GM19099 (cell line): ENCODE measurements around the gene LHX8.

ENCODE experiments used
- POLR2A ChIP-seq: IDR thresholded peaks from 3 replicates; pipeline ENCODE4 v1.6.1; 2011; ENCODE audit warnings: low read depth; ENCODE audit not compliant: insufficient read length; ENCODE audit errors: extremely low read depth

Gene LHX8

DNA sequence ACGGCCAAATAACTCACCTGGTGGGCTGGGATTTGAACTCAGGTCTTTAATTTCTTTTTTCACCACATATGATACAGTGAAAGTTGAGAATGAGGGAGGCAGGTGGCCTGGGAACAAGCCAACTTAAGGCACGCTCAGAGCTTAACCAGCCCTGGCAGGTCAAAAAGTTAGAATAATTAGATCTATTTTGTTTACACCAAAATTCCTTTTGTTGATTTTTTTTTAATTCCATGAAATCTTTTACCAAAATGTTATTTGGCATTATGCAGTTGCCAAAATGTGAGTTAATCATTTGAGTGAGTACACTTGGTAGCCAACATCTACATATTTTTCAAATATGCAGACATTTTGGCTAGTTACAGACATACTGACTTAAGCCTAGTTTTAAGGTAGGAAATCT is 36.8 kb downstream of the LHX8 start:
- no peak for TF ChIP-seq POLR2A

DNA sequence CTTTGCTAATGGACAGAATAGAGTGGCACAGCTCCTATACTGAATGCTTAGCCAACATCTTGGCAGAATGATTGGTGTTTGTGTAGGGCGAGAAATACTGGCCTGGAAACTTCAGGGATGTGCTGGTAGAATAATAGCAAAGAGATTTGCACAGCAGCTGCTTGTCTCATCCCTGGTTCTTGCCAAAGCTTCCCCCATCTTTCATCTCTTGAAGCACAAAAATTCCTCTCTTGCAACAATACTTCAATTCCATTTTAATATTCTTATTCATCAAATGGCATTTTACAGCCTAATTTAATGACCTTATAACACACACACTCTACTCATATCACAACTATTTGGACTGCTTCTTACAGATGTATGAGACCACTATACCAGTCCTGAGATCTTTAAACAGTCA is 37.7 kb downstream of the LHX8 start:
- no peak for TF ChIP-seq POLR2A

GRCh38 chr1:75172556-75172955 is 38.4 kb downstream of the LHX8 start:
- no peak for TF ChIP-seq POLR2A

- no peak for TF ChIP-seq POLR2A
These were observed 40.0 kb downstream of the LHX8 start for GRCh38 chr1:75174031-75174760.

- TF ChIP-seq POLR2A = no peak
These were observed 54.7 kb downstream of the LHX8 start for GRCh38 chr1:75188892-75189291.

DNA sequence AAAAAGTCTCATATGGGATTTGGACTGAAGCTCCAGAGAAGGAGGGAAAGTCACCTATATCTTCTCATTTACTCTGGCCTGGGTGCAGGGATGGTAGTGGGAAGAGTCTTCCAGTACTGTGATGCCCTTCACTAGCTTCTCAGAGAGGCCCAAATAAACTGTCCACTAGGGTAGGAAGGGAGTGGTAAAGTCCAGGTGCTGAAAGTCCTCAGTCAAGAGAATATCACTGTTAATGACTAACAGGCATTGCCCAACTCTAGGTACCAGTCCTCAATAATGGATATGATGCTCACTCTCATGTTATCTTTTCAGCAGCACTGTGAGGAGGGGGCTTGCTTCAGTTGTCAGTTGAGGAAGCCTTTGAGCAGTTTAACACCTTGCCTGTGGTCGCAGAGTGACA is 64.0 kb downstream of the LHX8 start:
- TF ChIP-seq POLR2A = no peak

GRCh38 chr1:75198761-75199160 is 64.6 kb downstream of the LHX8 start:
- no peak for TF ChIP-seq POLR2A

DNA sequence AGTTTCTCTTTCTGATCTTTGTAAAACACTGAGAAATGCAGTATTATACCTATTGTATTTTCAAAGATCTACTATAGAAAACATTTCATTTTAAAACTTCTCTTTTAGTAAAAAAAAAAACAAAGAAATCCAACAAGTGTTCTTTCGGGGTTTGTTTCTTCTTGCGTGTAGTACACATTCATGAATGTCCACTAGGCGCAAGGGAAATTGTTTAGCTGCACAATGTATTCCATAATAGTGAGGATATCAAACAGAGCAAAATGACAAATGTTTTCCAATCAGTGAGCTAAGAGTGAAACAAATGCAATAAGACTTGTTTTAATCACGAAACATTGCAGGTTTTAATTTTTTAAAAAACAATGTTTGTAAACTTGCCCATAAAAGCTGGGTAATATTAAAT is 68.6 kb downstream of the LHX8 start:
- no peak for TF ChIP-seq POLR2A

- no peak for TF ChIP-seq POLR2A
These were observed 69.5 kb downstream of the LHX8 start for GRCh38 chr1:75203415-75204277.

DNA sequence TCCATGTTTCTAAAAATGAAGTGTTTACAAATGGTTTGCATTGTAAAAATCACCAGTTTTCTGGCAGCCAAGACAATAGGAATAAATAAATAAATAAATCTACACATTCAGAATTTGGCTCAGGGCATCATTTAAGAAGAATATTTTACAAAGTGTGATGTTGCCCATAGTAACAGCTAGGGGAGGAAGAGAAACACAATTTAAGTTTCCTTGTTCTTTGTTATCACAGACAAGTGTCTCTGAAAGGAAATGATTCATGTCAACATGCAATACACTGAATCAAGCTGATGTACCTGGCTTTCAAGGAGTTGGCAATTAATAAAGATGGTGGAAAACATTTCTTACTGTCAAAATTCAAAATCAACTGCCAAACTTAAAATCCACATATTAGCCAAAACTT is 74.7 kb downstream of the LHX8 start:
- no peak for TF ChIP-seq POLR2A
